ENCODE measurements around the gene ATP6V0D1.

ATP6V0D1 gene

GRCh38 chr16:67480833-67481560 lies at the start of gene ATP6V0D1 (continued):
- TF ChIP-seq ZBTB6 (tag by site-specific recombination; IDR thresholded peaks at IDR 0.05) (no peak), FEZF1 (tag by site-specific recombination; IDR thresholded peaks at IDR 0.05) (peak; percentile 61), ZNF654 (tag by site-specific recombination; IDR thresholded peaks at IDR 0.05; ENCODE audit: low read depth) (peak; percentile 26), ZBTB1 (tag by site-specific recombination; IDR thresholded peaks at IDR 0.05) (no peak), ZBTB44 (tag by site-specific recombination; IDR thresholded peaks at IDR 0.05) (peak; percentile 79), ZBTB26 (tag by site-specific recombination; optimal IDR thresholded peaks at IDR 0.05) (peak; percentile 75), SP2 (tag by site-specific recombination; IDR thresholded peaks at IDR 0.05) (peak; percentile 75), ZNF621 (tag by site-specific recombination; IDR thresholded peaks at IDR 0.05) (no peak), ZNF24 (tag by site-specific recombination; IDR thresholded peaks at IDR 0.05) (peak; percentile 93)

- Histone ChIP-seq H3K27ac (ENCODE audit: extremely low read depth, low read depth, low read length) (no peak overlapping the region; the same call in 1 of the 2 replicates), H3K4me1 (ENCODE audit: control insufficient read depth, insufficient read depth, low read length) (no peaks in the 10 kb centered on the region), H3K36me3 (ENCODE audit: control insufficient read depth in 2 of 2, insufficient read depth in 1 of 2, low read length in 2 of 2) (peaks cover 0 to 3% of the 10 kb centered on the region in 2 experiments; a peak in 1 of 3 replicates), H3K4me3 (ENCODE audit: low read depth, low read length) (peak overlapping the region; percentile 56), H3K9me3 (ENCODE audit: control insufficient read depth, insufficient read depth, low read depth, low read length) (no peaks in the 10 kb centered on the region)
- ChIA-PET POLR2A (interaction anchor here (1.1 to 2.1 kb wide), 3 partner anchors 9 to 32 kb away, joined by 3 to 7 read pairs (median 4); partner anchors contain the start of gene CTCF), CTCF (interaction anchor here (0.5 to 5.6 kb wide), 5 partner anchors 9 to 43 kb away, joined by 3 to 62 read pairs (median 4); no protein-coding TSS in a partner anchor)
- TF ChIP-seq ZNF529 (tag by site-specific recombination; IDR thresholded peaks at IDR 0.05; ENCODE audit: insufficient replicate concordance) (no peak), ZNF501 (tag by site-specific recombination; IDR thresholded peaks at IDR 0.05) (no peak), KLF9 (tag by site-specific recombination; IDR thresholded peaks at IDR 0.05; ENCODE audit: low read depth) (0 out of 2 replicates have a peak, but pooled peaks have one; percentile 9)
Measured at GRCh38 chr16:67530013-67530939, 49.3 kb upstream of the ATP6V0D1 start.

GRCh38 chr16:67529582-67530012 lies 48.6 kb upstream of the ATP6V0D1 start:
- CTCF ChIA-PET: interaction anchor here (0.7 to 5.6 kb wide), 6 partner anchors 9 to 115 kb away, joined by 3 to 62 read pairs (median 5); partner anchors contain the start of genes ATP6V0D1 and CARMIL2
- POLR2A ChIA-PET: interaction anchor here (0.6 to 2.1 kb wide), 5 partner anchors 8 to 176 kb away, joined by 3 to 7 read pairs (median 4); partner anchors contain the start of gene CTCF
- peak overlapping the region; percentile 56 for H3K4me3 ChIP-seq (ENCODE audit: low read depth, low read length)
- TF ChIP-seq ZBTB17 (tag by site-specific recombination; IDR thresholded peaks at IDR 0.05): 0 out of 2 replicates have a peak, but pooled peaks have one; percentile 29
- 0 out of 2 replicates have a peak, but pooled peaks have one; percentile 6 for TF ChIP-seq KLF9 (tag by site-specific recombination; IDR thresholded peaks at IDR 0.05; ENCODE audit: low read depth)
- TF ChIP-seq ZNF768 (tag by site-specific recombination; IDR thresholded peaks at IDR 0.05): peak; percentile 88; the same call in 1 of the 2 replicates
- no peak for TF ChIP-seq ATF2 (tag by site-specific recombination; IDR thresholded peaks at IDR 0.05; ENCODE audit: low read depth)
- H3K4me1 ChIP-seq (ENCODE audit: control insufficient read depth, insufficient read depth, low read length): no peaks in the 10 kb centered on the region
- H3K36me3 ChIP-seq (ENCODE audit: control insufficient read depth in 2 of 2, insufficient read depth in 1 of 2, low read length in 2 of 2): peaks cover 0 to 3% of the 10 kb centered on the region in 2 experiments; a peak in 1 of 3 replicates
- peak overlapping the region; percentile 26; the same call in 1 of the 2 replicates for H3K27ac ChIP-seq (ENCODE audit: extremely low read depth, low read depth, low read length)
- H3K9me3 ChIP-seq (ENCODE audit: control insufficient read depth, insufficient read depth, low read depth, low read length): no peaks in the 10 kb centered on the region
